IMR-90 (cell line): Measurements from ENCODE around the gene TMEM233. TPM values are rescaled to one million over a fixed set of nuclear protein-coding genes. Genes with fewer than 3 reads are reported as not detected.

Source experiments
- ATAC-seq: fragments of 200-7000 bp; cut with Tn5 transposase; 2 replicates; pipeline ENCODE4 v1.9.1; 2020; ENCODE audit warnings: low read depth, mild to moderate bottlenecking, moderate library complexity
- BruUV-seq: library from RNA; stranded (reverse); fragments of 400-500 nt; replicated peaks from 2 replicates; lab custom pipeline; 2021; lab: Mats Ljungman, UMichigan
- CTCF ChIA-PET: fragments of 300-600 bp; formaldehyde crosslinking; extraction: SDS; loops from one replicate; lab custom pipeline; 2021; ENCODE audit warnings: antibody characterized with exemption; lab: Yijun Ruan, JAX
- POLR2A ChIA-PET: fragments of 300-600 bp; sonication (Branson Sonifier 250); formaldehyde crosslinking; loops from one replicate; lab custom pipeline; 2022; ENCODE audit warnings: antibody characterized with exemption; ENCODE audit not compliant: unreplicated experiment; lab: Charles Lee
- DNase-seq: peaks from one replicate; pipeline ENCODE4 v3.0.0; 2013
- H2AFZ ChIP-seq: replicated peaks from 2 replicates; pipeline ENCODE3; 2013; ENCODE audit warnings: low read length, mild to moderate bottlenecking; ENCODE audit not compliant: poor library complexity
- H2AK5ac ChIP-seq: 2 replicates; pipeline ENCODE4 v1.6.1; 2013; ENCODE audit warnings: low read depth, low read length, inconsistent platforms
- H2AK9ac ChIP-seq: replicated peaks from 2 replicates; pipeline ENCODE3; 2013; ENCODE audit warnings: mild to moderate bottlenecking, low read depth, low read length, moderate library complexity; ENCODE audit not compliant: poor library complexity
- H2BK120ac ChIP-seq: 2 replicates; pipeline ENCODE4 v1.6.1; 2013; ENCODE audit warnings: low read depth, low read length, inconsistent platforms
- H2BK15ac ChIP-seq: 3 replicates; pipeline ENCODE4 v1.6.1; 2013; ENCODE audit warnings: low read depth, low read length, inconsistent platforms
- H2BK20ac ChIP-seq: 2 replicates; pipeline ENCODE4 v1.6.1; 2013; ENCODE audit warnings: low read depth, mild to moderate bottlenecking, inconsistent platforms, low read length, moderate library complexity
- H2BK5ac ChIP-seq: 2 replicates; pipeline ENCODE4 v1.6.1; 2013; ENCODE audit warnings: mild to moderate bottlenecking, low read depth, low read length, inconsistent platforms; ENCODE audit not compliant: poor library complexity, severe bottlenecking
- H3K14ac ChIP-seq: replicated peaks from 2 replicates; pipeline ENCODE4 v1.6.1; 2013; ENCODE audit warnings: low read depth, low read length, inconsistent platforms
- H3K18ac ChIP-seq: 2 replicates; pipeline ENCODE4 v1.6.1; 2013; ENCODE audit warnings: low read depth, low read length, control low read depth
- H3K23ac ChIP-seq: 2 replicates; pipeline ENCODE4 v1.6.1; 2013; ENCODE audit warnings: low read depth, low read length, inconsistent platforms
- H3K27ac ChIP-seq: 2 replicates; pipeline ENCODE4 v1.5.1; 2013; ENCODE audit warnings: mild to moderate bottlenecking, control low read depth, low read length; ENCODE audit not compliant: insufficient read depth
- H3K27me3 ChIP-seq: 2 replicates; pipeline ENCODE4 v1.6.1; 2013; ENCODE audit warnings: low read length; ENCODE audit not compliant: control insufficient read depth, insufficient read depth
- H3K36me3 ChIP-seq: 2 replicates; pipeline ENCODE4 v1.6.1; 2013; ENCODE audit warnings: low read length, mixed read lengths; ENCODE audit not compliant: control insufficient read depth, insufficient read depth
- H3K4ac ChIP-seq: 2 replicates; pipeline ENCODE4 v1.6.1; 2013; ENCODE audit warnings: low read depth, low read length, inconsistent platforms
- H3K4me1 ChIP-seq: 2 replicates; pipeline ENCODE4 v1.6.1; 2013; ENCODE audit warnings: low read length, mixed read lengths; ENCODE audit not compliant: control insufficient read depth, insufficient read depth
- H3K4me2 ChIP-seq: 2 replicates; pipeline ENCODE4 v1.6.1; 2013; ENCODE audit warnings: low read depth, mild to moderate bottlenecking, control low read depth, low read length, moderate library complexity
- H3K4me3 ChIP-seq: 2 replicates; pipeline ENCODE4 v1.5.1; 2013; ENCODE audit warnings: low read depth, mild to moderate bottlenecking, control low read depth, low read length, moderate library complexity; ENCODE audit not compliant: insufficient read depth
- H3K56ac ChIP-seq: 2 replicates; pipeline ENCODE4 v1.6.1; 2013; ENCODE audit warnings: low read length, inconsistent platforms; ENCODE audit not compliant: insufficient read depth; ENCODE audit errors: extremely low read depth
- H3K79me1 ChIP-seq, 2 experiments: 2 replicates each; pipeline ENCODE4 v1.6.1; 2013; ENCODE audit warnings: low read length in 2 of 2, inconsistent platforms in 1 of 2, low read depth in 1 of 2
- H3K9ac ChIP-seq: 2 replicates; pipeline ENCODE4 v1.6.1; 2013; ENCODE audit warnings: low read depth, low read length, control low read depth
- H3K9me1 ChIP-seq: 2 replicates; pipeline ENCODE4 v1.6.1; 2013; ENCODE audit warnings: low read length, inconsistent platforms; ENCODE audit not compliant: insufficient read depth
- H3K9me3 ChIP-seq: 2 replicates; pipeline ENCODE4 v1.6.1; 2013; ENCODE audit warnings: low read length; ENCODE audit not compliant: control insufficient read depth, insufficient read depth
- H4K20me1 ChIP-seq: 2 replicates; pipeline ENCODE4 v1.6.1; 2013; ENCODE audit warnings: low read length, inconsistent platforms; ENCODE audit not compliant: insufficient read depth
- H4K5ac ChIP-seq: 2 replicates; pipeline ENCODE4 v1.6.1; 2013; ENCODE audit warnings: mild to moderate bottlenecking, low read depth, low read length, control low read depth
- H4K8ac ChIP-seq, 2 experiments: 2 replicates each; pipeline ENCODE4 v1.6.1; 2013; ENCODE audit warnings: low read depth in 2 of 2, low read length in 2 of 2, control low read depth in 1 of 2, inconsistent platforms in 1 of 2
- H4K91ac ChIP-seq: 2 replicates; pipeline ENCODE4 v1.6.1; 2013; ENCODE audit warnings: low read depth, low read length, inconsistent platforms; ENCODE audit not compliant: insufficient read depth
- ELK1 ChIP-seq: fragments of 150-350 bp; IDR thresholded peaks from 2 replicates; pipeline ENCODE4 v1.6.1; 2016; ENCODE audit warnings: low read depth, mild to moderate bottlenecking, low read length, moderate library complexity, borderline replicate concordance
- MAFK ChIP-seq: IDR thresholded peaks from 2 replicates; pipeline ENCODE4 v1.6.1; 2012; ENCODE audit warnings: low read depth, low read length, improper control_type of control experiment
- MAZ ChIP-seq: IDR thresholded peaks from 2 replicates; pipeline ENCODE4 v1.6.1; 2012; ENCODE audit warnings: low read depth, mild to moderate bottlenecking, low read length, improper control_type of control experiment, moderate library complexity, borderline replicate concordance
- WGBS, 2 experiments: methylation state at CpG; one replicate each; pipeline versions ENCODE4 v1.1.5 to v1.1.7; 2013; ENCODE audit warnings: missing lambda C conversion rate in 2 of 2; ENCODE audit not compliant: insufficient read length in 1 of 2; ENCODE audit errors: extremely low coverage in 2 of 2; 5-methylcytosine and 5-hydroxymethylcytosine counted together
- dilution Hi-C: fragments of 300-500 bp; cut with HindIII; formaldehyde crosslinking; loops from one replicate; pipeline ENCODE4 v1.14.3; 2018; ENCODE audit warnings: low sequenced_read_pairs; ENCODE audit not compliant: unreplicated experiment
- in situ Hi-C: fragments of 300-500 bp; cut with MboI; formaldehyde crosslinking; loops from 3 replicates; pipeline ENCODE4 v1.14.3; 2019; ENCODE audit warnings: low sequenced_read_pairs, inconsistent platforms, mixed read lengths
- intact Hi-C: fragments of 100-400 bp; cut with micrococcal nuclease; formaldehyde crosslinking; loops from 2 replicates; pipeline ENCODE4 v1.10.0; 2022
- polyA plus RNA-seq, 3 experiments: library from polyadenylated mRNA; depleted of rRNA; stranded (reverse); fragments of >200 nt; gene quantifications; 2 replicates each; pipeline ENCODE4 v1.2.3, GENCODE V29; 2012; ENCODE audit warnings: low replicate concordance in 1 of 3
- total RNA-seq: library from RNA; depleted of rRNA; stranded (reverse); fragments of >200 nt; gene quantifications from 2 replicates; pipeline ENCODE4 v1.2.3, GENCODE V29; 2012

TMEM233 gene
- total and polyA plus RNA-seq, 2 of the 4 experiments (the other 2 are of a cell fraction) = not detected

- Histone ChIP-seq H3K23ac (no peak overlapping the region), H3K79me1 (no peaks in the 10 kb centered on the region; a peak in 1 of 4 replicates), H2AK5ac (no peak overlapping the region), H2BK120ac (no peak overlapping the region), H3K4me3 (no peak overlapping the region), H3K4me1 (no peaks in the 10 kb centered on the region), H2BK20ac (no peak overlapping the region), H3K14ac (no peak overlapping the region), H3K4ac (no peak overlapping the region), H3K9ac (no peak overlapping the region), H3K9me3 (no peaks in the 10 kb centered on the region), H4K5ac (no peak overlapping the region), H3K4me2 (no peak overlapping the region), H2AK9ac (no peak overlapping the region), H4K20me1 (no peaks in the 10 kb centered on the region), H2BK5ac (no peak overlapping the region), H3K9me1 (no peaks in the 10 kb centered on the region; the same call in 1 of the 2 replicates), H4K8ac (no peak overlapping the region), H3K36me3 (peaks cover 65% of the 10 kb centered on the region), H3K18ac (no peak overlapping the region), H2AFZ (no peak overlapping the region), H3K27ac (no peak overlapping the region), H4K91ac (no peak overlapping the region), H3K27me3 (no peaks in the 10 kb centered on the region), H2BK15ac (no peak overlapping the region), H3K56ac (no peak overlapping the region)
- BruUV-seq = no TSS peak
- dilution Hi-C loops (no loop called here), intact Hi-C loops (no loop called here), in situ Hi-C loops (no loop called here)
- ATAC-seq (no peak), DNase-seq (no peak)
- no CpG with 5 or more reads among the region's 5 CpGs for WGBS, 2 experiments
- POLR2A ChIA-PET = no interaction called here
- CTCF ChIA-PET = no interaction called here
- TF ChIP-seq MAFK (no peak), MAZ (no peak), ELK1 (no peak)
Measured at GRCh38 chr12:119679081-119679480, 85.5 kb downstream of the TMEM233 start.
